HG03175 (cell line): Measurements from ENCODE around the gene FCHO1.

Experiments used
- ATAC-seq: cut with Tn5 transposase; IDR thresholded peaks from one replicate; pipeline ENCODE4 v1.9.1; 2021; ENCODE audit warnings: mild to moderate bottlenecking, moderate library complexity; ENCODE audit not compliant: unreplicated experiment

FCHO1 gene, protein sequence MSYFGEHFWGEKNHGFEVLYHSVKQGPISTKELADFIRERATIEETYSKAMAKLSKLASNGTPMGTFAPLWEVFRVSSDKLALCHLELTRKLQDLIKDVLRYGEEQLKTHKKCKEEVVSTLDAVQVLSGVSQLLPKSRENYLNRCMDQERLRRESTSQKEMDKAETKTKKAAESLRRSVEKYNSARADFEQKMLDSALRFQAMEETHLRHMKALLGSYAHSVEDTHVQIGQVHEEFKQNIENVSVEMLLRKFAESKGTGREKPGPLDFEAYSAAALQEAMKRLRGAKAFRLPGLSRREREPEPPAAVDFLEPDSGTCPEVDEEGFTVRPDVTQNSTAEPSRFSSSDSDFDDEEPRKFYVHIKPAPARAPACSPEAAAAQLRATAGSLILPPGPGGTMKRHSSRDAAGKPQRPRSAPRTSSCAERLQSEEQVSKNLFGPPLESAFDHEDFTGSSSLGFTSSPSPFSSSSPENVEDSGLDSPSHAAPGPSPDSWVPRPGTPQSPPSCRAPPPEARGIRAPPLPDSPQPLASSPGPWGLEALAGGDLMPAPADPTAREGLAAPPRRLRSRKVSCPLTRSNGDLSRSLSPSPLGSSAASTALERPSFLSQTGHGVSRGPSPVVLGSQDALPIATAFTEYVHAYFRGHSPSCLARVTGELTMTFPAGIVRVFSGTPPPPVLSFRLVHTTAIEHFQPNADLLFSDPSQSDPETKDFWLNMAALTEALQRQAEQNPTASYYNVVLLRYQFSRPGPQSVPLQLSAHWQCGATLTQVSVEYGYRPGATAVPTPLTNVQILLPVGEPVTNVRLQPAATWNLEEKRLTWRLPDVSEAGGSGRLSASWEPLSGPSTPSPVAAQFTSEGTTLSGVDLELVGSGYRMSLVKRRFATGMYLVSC

DNA sequence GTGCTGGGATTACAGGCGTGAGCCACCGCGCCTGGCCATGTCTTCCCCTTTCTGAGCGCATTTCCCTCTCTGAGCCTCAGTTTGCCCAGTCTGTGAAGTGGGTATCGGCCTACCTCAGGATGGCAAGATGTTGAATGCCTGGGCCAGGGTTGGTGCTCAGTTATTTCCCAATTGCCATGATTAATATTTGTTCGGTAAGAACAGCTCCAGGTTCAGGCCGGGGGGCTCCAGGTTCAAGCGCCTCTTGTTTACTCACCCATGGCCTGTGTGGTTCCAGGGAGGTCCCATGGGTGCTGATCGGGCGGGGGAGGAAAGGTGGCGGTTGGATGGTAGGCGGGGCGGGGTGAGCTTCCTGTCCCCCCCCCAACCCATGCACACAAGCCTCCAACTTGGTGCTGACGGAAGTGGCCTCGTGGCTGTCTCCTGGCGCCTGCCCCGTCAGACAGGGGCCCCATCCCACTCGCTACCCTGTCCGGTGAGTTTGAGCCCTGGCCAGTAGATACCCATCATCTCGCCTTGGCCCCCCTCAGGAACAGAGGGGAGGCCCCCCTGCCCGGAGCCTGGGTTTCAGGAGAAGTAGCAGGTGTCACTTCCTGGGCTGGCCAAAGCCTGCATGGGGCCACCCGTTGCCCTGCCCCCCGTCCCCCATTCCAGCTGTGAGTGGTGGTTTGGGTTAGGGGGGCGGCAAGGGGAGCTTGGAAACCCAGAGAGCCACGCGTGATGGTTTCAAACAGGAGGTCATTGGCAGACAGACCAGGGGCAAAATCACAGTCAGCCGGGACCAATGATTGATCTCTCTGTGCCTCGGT, at the start of gene FCHO1:
FCHO1 (plus strand) TSS at position 375 of the 809 bp plus-strand sequence. CDS start 3,688 bp downstream, outside the sequence.
- no peak for ATAC-seq

DNA sequence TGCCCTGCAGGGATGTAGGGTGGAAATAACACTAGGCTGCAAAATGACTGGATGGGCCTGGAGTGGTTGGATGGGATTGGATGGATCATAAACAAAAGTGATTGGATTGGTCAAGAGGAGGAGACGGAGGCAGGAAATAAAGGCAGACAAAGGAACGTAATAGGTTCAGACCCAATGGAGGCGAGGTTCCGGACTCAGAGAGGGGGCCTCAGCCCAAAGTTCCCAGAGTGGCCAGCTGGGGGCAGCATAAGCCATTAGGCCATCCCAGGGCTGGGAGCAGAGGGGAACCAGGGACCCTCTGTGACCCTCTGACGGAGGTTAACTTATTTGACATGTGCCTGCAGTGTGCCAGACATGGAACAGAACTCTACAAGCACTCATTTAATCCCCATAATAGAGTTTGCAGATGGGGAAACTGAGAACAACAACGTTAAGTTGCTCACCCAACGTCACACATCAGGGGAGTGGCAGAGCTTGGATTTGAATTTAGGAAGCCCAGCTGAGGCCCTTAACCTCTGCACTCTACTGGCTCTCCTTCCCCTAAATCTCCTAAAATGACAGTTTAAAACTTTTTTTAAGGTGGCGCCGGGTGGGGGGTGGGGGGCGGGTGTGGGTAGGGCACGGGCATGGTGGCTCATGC, 47.3 kb upstream of the FCHO1 start:
- no peak for ATAC-seq

DNA sequence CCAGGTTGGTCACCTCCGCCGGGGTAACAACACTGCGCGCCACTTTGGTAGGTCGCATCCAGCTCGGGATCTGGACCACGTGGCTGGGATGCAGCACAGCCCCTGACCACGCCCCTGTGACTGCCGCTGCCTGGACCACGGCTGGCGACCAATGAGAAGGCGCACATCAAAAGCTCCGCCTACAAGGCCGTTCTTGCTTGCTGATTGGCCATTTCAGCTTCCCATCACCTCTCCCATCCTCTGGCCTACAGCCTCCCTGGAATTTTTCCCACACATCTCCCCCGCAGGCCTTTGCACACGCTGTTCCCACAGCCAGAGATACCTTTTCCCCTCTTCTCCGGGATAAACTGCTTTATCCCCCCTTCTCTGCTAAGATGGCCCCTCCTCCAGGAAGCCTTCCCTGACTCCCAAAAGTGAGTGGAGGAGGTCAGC, 44.5 kb upstream of the FCHO1 start:
- ATAC-seq = no peak

DNA sequence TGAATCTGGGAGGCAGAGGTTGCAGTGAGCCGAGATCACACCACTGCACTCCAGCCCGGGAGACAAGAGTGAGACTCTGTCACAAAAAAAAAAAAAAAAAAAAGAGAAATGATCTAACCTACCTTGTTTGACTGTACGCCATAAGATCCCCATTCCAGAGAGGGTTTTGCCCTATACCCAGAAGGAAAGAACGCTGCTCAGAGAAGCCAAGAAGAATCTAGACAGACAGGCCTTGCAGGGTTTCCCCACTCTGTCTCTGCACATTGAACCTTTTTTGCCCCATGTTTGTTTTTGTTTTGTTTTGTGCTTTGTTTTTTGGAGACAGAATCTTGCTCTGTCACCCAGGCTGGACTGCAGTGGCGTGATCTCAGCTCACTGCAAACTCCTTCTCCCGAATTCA, 39.4 kb upstream of the FCHO1 start:
- ATAC-seq = no peak

DNA sequence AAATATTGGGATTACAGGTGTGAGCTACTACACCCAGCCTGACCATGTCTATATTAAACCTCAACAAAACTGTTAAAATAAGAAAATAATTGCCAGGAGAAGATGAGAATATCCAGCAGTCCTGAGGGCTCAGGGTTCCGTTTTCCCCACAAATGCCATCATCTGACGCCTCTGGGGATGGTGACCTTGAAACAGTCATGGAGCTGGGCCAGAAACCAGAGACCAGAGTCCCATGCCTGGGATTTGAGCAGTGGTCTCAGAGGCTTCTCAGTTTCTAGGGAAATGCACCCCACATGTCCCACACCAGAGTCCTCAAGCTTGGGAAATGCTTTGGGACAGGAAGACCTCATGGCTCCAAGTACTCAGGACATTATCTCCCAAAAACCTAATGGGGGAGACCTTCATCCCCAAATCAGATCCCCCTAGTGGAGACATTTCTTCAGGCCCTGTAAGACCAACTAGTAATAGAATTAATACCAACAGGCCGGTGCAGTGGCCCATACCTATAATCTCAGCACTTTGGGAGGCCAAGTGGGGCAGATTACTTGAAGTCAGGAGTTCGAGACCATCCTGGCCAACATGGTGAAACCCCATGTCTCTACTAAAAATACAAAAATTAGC, 34.9 kb upstream of the FCHO1 start:
- no peak for ATAC-seq

DNA sequence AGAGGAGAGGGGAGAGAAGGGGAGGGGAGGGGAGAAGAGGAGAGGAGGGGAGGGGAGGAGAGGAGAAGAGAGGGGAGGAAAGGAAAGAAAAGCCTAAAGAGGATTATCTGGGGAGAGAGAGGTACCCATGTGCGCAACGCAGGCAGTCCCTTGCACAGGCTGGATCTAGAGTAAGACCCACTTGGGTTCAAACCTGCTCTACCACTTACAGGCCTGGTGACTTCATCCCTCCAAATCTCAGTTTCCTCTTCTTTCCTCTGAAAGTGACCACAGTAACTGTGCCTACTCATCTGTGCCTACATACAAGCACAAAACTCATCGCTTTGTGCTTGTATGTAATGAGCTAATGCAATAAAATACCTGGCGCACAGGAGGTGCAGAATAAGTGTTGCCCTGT, 32.7 kb upstream of the FCHO1 start:
- no peak for ATAC-seq

DNA sequence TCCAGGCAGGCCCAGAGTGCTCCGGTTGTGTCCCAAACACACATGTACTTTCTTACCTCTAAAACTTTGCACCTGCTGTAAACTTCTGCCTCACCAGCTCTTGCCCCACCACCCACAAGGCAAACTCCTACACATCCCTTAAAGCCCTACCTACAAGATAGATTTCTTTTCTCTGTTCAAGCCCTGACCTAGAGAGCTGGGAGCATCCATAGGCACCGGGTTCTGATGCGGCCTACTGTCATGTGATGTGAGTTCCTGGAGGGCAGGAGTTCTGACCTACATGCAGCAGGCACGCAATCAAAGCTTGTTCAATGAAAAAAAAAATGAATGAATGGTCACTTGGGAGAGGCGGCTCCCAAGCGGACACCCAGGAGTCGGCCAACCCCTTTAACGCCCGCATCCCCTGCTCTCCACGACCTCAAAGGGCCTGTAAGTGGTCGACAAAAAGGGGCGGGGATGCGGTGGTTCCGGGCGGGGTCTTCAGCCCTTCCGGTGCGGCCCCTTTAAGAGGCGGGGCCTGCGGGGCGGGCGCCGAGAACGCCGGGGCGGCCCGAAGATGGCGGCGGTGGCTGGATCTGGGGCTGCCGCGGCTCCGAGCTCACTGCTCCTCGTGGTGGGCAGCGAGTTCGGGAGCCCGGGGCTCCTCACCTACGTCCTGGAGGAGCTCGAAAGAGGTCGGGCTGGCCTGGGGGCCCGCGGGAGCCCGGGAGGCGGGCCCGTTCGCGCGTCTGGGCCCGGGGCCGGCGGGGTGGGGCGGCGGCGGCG, 32.1 kb upstream of the FCHO1 start, which contains the start of gene MAP1S:
MAP1S (plus strand) TSS at position 534 of the 765 bp plus-strand sequence; CDS start at position 557, 23 bp downstream.
- peak; percentile 77 for ATAC-seq

DNA sequence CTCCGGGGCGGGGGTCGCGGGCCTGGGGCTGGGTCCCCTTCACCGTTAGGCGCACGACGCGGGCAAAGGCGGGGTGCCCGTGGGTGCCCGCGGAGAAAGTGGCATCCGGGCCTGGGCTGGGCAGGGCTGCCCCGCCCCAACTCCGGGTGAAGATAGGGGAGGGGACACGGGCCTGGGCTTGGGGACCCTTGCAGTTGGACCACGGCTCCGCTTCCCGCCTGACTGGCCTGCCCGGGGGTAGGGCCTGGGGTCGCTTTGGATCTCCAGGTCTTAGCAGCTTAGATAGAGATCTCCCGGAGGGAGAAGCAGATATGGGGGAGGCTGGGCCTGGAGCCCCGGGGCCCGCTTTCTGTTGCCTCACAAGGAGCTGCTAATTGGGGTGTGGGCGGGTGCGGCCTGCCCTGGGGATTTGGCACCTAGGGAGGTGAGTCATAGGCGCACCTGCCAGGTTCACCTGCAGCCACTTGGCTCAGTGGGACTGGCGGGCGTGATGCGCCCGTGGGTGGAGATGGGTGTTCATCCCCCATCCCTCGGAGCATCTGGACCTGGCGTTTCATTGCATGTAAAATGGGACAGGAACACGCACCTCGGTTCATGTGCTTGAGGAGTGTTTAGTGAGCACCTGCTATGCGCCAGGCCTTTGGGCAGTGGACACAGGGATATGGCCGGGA, 31.4 kb upstream of the FCHO1 start:
- peak; percentile 20 for ATAC-seq

DNA sequence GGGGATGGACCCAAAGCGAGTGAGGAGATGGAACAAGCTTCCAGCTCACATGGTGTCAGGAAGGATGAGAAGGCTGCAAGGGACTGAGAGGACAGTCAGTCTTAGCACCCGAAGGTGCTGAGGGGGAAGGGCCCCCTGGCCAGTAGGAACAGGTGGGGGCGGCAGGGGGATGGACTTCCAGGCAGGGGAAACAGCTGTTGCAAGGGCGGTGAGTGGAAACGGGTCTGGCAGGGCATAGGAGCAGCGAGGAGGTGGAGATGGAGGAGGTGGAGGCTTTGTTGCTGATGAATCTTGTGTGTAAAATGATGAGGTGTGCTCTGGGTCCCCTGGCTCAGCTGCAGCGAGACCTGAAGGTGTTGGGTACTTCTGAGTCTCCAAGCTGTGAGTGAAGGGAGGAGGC, 30.8 kb upstream of the FCHO1 start:
- ATAC-seq = no peak

DNA sequence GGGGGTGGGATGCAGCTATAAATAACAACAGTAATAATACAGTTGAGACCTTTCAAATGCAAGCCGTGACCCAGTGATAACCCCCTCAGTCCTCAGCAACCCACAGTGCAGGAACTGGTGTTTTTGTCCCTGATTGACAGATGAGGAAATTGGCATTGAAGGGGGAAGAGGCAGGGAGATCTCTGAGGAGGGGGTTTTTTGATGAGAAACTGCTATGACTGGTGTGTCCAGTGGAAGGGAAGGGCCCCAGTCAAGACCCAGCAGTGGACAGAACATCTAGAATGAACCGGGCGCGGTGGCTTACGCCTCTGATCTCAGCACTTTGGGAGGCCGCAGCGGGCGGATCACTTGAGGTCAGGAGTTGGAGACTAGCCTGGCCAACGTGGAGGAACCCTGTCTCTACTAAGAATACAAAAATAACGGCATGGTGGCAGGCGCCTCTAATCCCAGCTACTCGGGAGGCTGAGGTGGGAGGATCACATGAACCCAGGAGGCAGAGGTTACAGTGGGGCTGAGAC, 30.1 kb upstream of the FCHO1 start:
- ATAC-seq = no peak

DNA sequence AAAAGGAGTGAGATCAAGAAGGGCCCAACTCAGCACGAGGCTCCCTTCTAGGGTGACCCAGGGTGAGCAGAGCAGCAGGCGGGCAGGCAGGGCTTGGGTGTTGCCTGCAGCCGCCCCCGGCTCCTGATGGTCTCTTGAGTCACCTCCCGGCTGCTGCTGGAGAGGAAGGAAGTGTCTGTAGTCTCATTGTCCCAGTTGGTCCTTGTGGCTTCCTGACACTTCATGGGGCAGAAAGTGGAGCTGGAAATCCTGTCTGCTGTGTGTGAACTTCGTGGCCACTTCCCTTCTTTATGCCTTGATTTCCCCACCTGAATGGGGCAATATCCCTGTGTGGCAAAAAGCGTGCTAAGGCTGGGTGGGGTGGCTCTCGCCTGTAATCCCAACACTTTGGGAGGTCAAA, 29.5 kb upstream of the FCHO1 start:
- no peak for ATAC-seq

DNA sequence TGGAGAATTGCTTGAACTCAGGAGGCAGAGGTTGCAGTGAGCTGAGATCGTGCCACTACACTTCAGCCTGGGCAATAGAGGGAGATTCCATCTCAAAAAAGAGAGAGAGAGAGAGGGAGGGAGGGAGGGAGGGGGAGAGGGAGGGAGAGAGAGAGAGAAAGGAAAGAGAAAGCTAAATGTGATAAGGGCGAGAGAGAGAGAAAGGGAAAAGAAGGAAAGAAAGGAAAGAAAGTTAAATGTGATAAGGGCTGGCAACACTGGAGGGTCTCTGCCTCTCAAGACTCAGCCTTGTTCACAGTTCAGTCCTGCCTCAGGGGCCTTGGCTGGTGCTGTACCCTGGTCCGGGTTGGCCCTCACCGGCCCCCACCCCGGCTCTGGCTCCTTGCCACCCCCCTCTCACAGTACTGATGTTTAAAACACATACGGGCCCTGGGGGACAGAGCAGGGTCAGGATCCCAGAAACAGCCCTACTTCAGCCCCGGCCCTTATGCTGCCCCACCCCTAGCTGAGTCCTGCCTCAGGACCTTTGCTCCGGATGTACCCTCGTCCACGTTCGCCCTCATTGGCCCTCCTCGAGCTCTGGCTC, 28.5 kb upstream of the FCHO1 start:
- no peak for ATAC-seq

DNA sequence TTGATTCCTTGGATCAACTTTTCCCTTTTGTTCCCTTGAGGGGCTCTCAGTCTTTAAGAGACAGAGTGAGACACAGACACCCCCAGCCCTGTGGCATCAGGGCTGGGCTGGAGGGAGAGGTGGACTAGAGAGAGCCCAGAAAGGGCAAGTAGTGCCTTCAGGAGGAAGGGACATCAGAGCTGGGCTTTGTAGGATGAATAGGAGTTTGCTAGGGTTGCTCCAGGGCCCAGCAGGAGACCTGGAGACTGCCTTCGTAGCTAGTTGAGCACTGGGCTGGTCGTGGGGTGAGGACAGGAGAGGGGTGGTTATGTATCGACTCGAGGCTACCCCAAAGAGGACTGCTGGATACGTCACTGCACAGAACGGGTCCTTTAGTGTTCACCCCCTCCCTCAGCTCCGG, 26.6 kb upstream of the FCHO1 start:
- ATAC-seq = no peak

DNA sequence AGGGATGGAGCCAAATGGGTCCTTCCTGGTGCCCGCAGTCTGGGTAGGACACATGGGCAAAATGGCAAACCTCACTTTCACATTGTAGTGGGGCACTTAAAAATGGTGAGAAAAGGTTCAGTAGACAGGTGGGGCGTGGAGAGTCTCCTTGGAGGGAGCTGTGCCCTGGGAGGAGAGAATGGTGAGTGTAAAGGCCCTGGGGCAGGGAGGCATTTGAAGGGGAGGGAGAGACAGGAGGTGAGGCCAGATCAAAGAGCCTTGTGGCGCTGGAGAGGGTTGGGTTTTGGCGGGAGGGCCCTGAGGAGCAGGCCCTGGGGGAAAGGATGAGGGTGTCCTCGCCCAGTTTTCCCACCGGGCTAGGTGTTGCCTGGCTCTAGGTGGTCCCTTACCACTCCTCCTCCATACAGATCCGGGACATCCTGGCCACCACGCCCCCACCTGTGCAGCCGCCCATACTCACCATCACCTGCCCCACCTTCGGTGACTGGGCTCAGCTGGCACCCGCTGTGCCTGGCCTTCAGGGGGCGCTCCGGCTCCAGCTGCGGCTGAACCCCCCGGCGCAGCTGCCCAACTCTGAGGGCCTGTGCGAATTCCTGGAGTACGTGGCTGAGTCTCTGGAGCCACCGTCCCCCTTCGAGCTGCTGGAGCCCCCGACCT, 25.7 kb upstream of the FCHO1 start:
- ATAC-seq = no peak

DNA sequence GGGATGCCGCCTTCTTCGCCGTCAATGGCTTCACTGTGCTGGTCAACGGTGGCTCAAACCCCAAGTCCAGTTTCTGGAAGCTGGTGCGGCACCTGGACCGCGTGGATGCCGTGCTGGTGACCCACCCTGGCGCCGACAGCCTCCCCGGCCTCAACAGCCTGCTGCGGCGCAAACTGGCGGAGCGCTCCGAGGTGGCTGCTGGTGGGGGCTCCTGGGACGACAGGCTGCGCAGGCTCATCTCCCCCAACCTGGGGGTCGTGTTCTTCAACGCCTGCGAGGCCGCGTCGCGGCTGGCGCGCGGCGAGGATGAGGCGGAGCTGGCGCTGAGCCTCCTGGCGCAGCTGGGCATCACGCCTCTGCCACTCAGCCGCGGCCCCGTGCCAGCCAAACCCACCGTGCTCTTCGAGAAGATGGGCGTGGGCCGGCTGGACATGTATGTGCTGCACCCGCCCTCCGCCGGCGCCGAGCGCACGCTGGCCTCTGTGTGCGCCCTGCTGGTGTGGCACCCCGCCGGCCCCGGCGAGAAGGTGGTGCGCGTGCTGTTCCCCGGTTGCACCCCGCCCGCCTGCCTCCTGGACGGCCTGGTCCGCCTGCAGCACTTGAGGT, 25.0 kb upstream of the FCHO1 start:
- ATAC-seq = no peak

DNA sequence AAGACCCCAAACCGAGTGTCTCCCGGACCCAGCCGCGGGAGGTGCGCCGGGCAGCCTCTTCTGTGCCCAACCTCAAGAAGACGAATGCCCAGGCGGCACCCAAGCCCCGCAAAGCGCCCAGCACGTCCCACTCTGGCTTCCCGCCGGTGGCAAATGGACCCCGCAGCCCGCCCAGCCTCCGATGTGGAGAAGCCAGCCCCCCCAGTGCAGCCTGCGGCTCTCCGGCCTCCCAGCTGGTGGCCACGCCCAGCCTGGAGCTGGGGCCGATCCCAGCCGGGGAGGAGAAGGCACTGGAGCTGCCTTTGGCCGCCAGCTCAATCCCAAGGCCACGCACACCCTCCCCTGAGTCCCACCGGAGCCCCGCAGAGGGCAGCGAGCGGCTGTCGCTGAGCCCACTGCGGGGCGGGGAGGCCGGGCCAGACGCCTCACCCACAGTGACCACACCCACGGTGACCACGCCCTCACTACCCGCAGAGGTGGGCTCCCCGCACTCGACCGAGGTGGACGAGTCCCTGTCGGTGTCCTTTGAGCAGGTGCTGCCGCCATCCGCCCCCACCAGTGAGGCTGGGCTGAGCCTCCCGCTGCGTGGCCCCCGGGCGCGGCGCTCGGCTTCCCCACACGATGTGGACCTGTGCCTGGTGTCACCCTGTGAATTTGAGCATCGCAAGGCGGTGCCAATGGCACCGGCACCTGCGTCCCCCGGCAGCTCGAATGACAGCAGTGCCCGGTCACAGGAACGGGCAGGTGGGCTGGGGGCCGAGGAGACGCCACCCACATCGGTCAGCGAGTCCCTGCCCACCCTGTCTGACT, 24.1 kb upstream of the FCHO1 start:
- ATAC-seq = no peak
